Neural progenitor cell (in vitro differentiated cells): ENCODE data around the gene CDK17.

Source experiments
- EZH2 ChIP-seq: fragments of 200-600 bp; sonication (generic); IDR thresholded peaks from 2 replicates; pipeline ENCODE4 v1.6.1; 2017; ENCODE audit warnings: antibody characterized with exemption, mild to moderate bottlenecking, moderate library complexity
- TF ChIP-seq, protein P1 (sequence below): fragments of 200-600 bp; sonication (generic); IDR thresholded peaks from 2 replicates; pipeline ENCODE4 v1.5.1; 2017; ENCODE audit warnings: antibody characterized with exemption, mild to moderate bottlenecking

GRCh38 chr12:96375170-96375569 lies 25.1 kb downstream of the CDK17 start:
- TF ChIP-seq, protein P1, sequence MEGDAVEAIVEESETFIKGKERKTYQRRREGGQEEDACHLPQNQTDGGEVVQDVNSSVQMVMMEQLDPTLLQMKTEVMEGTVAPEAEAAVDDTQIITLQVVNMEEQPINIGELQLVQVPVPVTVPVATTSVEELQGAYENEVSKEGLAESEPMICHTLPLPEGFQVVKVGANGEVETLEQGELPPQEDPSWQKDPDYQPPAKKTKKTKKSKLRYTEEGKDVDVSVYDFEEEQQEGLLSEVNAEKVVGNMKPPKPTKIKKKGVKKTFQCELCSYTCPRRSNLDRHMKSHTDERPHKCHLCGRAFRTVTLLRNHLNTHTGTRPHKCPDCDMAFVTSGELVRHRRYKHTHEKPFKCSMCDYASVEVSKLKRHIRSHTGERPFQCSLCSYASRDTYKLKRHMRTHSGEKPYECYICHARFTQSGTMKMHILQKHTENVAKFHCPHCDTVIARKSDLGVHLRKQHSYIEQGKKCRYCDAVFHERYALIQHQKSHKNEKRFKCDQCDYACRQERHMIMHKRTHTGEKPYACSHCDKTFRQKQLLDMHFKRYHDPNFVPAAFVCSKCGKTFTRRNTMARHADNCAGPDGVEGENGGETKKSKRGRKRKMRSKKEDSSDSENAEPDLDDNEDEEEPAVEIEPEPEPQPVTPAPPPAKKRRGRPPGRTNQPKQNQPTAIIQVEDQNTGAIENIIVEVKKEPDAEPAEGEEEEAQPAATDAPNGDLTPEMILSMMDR, result no peak
- no peak for TF ChIP-seq EZH2
